Naive thymus-derived CD4-positive, alpha-beta T cell (primary cell): ENCODE data around the gene SHISA3. TPM values are rescaled to one million over a fixed set of nuclear protein-coding genes. Genes with fewer than 3 reads are reported as not detected.

Experiments used
- ATAC-seq: fragments of 150-1000 bp; cut with Tn5 transposase; 2 replicates; pipeline ENCODE4 v1.10.0; 2021; ENCODE audit warnings: mild to moderate bottlenecking, moderate library complexity
- CTCF ChIA-PET: fragments of 350-600 bp; sonication (Branson Sonifier 250); formaldehyde crosslinking; loops from one replicate; lab custom pipeline; 2021; ENCODE audit warnings: antibody characterized with exemption; lab: Charles Lee
- POLR2A ChIA-PET: fragments of 350-600 bp; sonication (Branson Sonifier 250); formaldehyde crosslinking; loops from one replicate; lab custom pipeline; 2021; ENCODE audit warnings: antibody characterized with exemption, inconsistent platforms; lab: Charles Lee
- DNase-seq, 9 donors: peaks; one replicate each; pipeline versions ENCODE4 v3.0.0 to v3.0.0-alpha.2; 2020 to 2022; ENCODE audit warnings: mixed read lengths in 1 of 9
- H3K27ac ChIP-seq: one replicate; pipeline ENCODE4 v1.7.0; 2013; ENCODE audit warnings: mild to moderate bottlenecking, low read depth, low read length, moderate library complexity
- H3K27me3 ChIP-seq, 2 donors: one replicate each; pipeline ENCODE4 v1.7.0; 2013; ENCODE audit warnings: low read length in 2 of 2, mild to moderate bottlenecking in 2 of 2, moderate library complexity in 2 of 2; ENCODE audit not compliant: control insufficient read depth in 2 of 2, insufficient read depth in 2 of 2
- H3K36me3 ChIP-seq, 3 experiments: 1 replicate in 2 of 3; 2 replicates in 1 of 3; pipeline ENCODE4 v1.7.0; 2013; ENCODE audit warnings: low read length in 3 of 3, mild to moderate bottlenecking in 3 of 3, moderate library complexity in 1 of 3; ENCODE audit not compliant: insufficient read depth in 3 of 3, control insufficient read depth in 2 of 3
- H3K4me1 ChIP-seq, 2 donors: one replicate each; pipeline ENCODE4 v1.7.0; 2013; ENCODE audit warnings: low read length in 2 of 2, mild to moderate bottlenecking in 2 of 2, moderate library complexity in 1 of 2; ENCODE audit not compliant: control insufficient read depth in 2 of 2, insufficient read depth in 2 of 2
- H3K4me3 ChIP-seq: 2 replicates; pipeline ENCODE4 v1.7.0; 2013; ENCODE audit warnings: mild to moderate bottlenecking, low read length
- H3K9me3 ChIP-seq, 3 experiments: 1 replicate in 2 of 3; 2 replicates in 1 of 3; pipeline ENCODE4 v1.7.0; 2013; ENCODE audit warnings: low read length in 3 of 3; ENCODE audit not compliant: control insufficient read depth in 2 of 3
- H3K27ac Mint-ChIP-seq, 9 donors: one replicate each; pipeline ENCODE4 v1.8.0; 2020 to 2022; ENCODE audit warnings: mixed read lengths in 9 of 9, mild to moderate bottlenecking in 8 of 9, moderate library complexity in 5 of 9, inconsistent platforms in 2 of 9
- H3K27me3 Mint-ChIP-seq, 5 donors: one replicate each; pipeline ENCODE4 v1.8.0; 2021 to 2022; ENCODE audit warnings: mixed read lengths in 5 of 5, mild to moderate bottlenecking in 1 of 5
- H3K36me3 Mint-ChIP-seq, 5 donors: one replicate each; pipeline ENCODE4 v1.8.0; 2020 to 2022; ENCODE audit warnings: mixed read lengths in 5 of 5, mild to moderate bottlenecking in 3 of 5, inconsistent platforms in 1 of 5
- H3K4me1 Mint-ChIP-seq, 7 donors: one replicate each; pipeline ENCODE4 v1.8.0; 2020 to 2022; ENCODE audit warnings: mixed read lengths in 7 of 7, mild to moderate bottlenecking in 3 of 7, inconsistent platforms in 1 of 7
- H3K4me3 Mint-ChIP-seq, 10 donors: one replicate each; pipeline ENCODE4 v1.8.0; 2020 to 2022; ENCODE audit warnings: mild to moderate bottlenecking in 10 of 10, mixed read lengths in 10 of 10, moderate library complexity in 6 of 10, inconsistent platforms in 2 of 10
- H3K9me3 Mint-ChIP-seq, 11 donors: one replicate each; pipeline ENCODE4 v1.8.0; 2020 to 2022; ENCODE audit warnings: mixed read lengths in 11 of 11, mild to moderate bottlenecking in 4 of 11, inconsistent platforms in 1 of 11, moderate library complexity in 1 of 11
- intact Hi-C, 2 donors: fragments of 100-400 bp; cut with micrococcal nuclease; formaldehyde crosslinking; loops; one replicate each; pipeline ENCODE4 v1.15.1; 2023
- polyA plus RNA-seq, 2 donors: library from polyadenylated mRNA; unstranded; fragments of 300-500 nt; fragmentation: Illumina TruSeq; gene quantifications; one replicate each; pipeline ENCODE4 v1.2.3, GENCODE V29; 2021
- total RNA-seq, 6 experiments: library from RNA in 5 of 6; stranded (reverse) in 5 of 6; gene quantifications; 1 replicate in 5 of 6; 2 replicates in 1 of 6; pipeline ENCODE4 v1.2.3 and lab custom pipeline; 2021 to 2026

Gene SHISA3
- total RNA-seq (under 1 TPM in 1 of 5 experiments, not detected in 4; 0.36 TPM), polyA plus RNA-seq (not detected), total RNA-seq (lab: John Stamatoyannopoulos, UW) (not detected)

GRCh38 chr4:42396752-42397634 lies at the start of gene SHISA3:
SHISA3 (plus strand) TSS chr4:42397488; CDS start chr4:42398057, 569 bp downstream.
- H3K4me1 Mint-ChIP-seq: peaks cover 9 to 36% (median 29%) of the 10 kb centered on the region in 7 donors
- CTCF ChIA-PET: no interaction called here
- peak within 1 kb of the TSS; percentile 43 for H3K4me3 ChIP-seq
- peaks cover 49 to 70% (median 58%) of the 10 kb centered on the region in 5 donors for H3K27me3 Mint-ChIP-seq
- H3K9me3 ChIP-seq: no peaks in the 10 kb centered on the region
- H3K4me3 Mint-ChIP-seq: peak within 1 kb of the TSS; percentile 74 to 89 (median 86)
- no peaks in the 10 kb centered on the region for H3K4me1 ChIP-seq
- peaks cover 3 to 4% of the 10 kb centered on the region in 2 donors for H3K27me3 ChIP-seq
- H3K36me3 ChIP-seq: no peaks in the 10 kb centered on the region
- H3K36me3 Mint-ChIP-seq: peaks cover 0 to 1% (median 0%) of the 10 kb centered on the region in 5 donors
- POLR2A ChIA-PET: no interaction called here
- H3K27ac ChIP-seq: no peak within 1 kb of the TSS
- intact Hi-C loops: loop anchor here in 1 of 2 donors (5.0 to 10.0 kb wide), 2 partner anchors 512 to 650 kb away; partner anchors contain the start of gene PHOX2B
- H3K27ac Mint-ChIP-seq: no peak within 1 kb of the TSS
- no peaks in the 10 kb centered on the region for H3K9me3 Mint-ChIP-seq
- peak; percentile 60 for ATAC-seq
- DNase-seq: no peak

GRCh38 chr4:42348247-42348646 lies 49.0 kb upstream of the SHISA3 start:
- no peaks in the 10 kb centered on the region for H3K9me3 ChIP-seq

GRCh38 chr4:42348692-42349091 lies 48.6 kb upstream of the SHISA3 start:
- peaks cover 0 to 1% (median 0%) of the 10 kb centered on the region in 11 donors for H3K9me3 Mint-ChIP-seq
- ChIA-PET CTCF (no interaction called here), POLR2A (no interaction called here)
- Histone ChIP-seq H3K27ac (no peak overlapping the region), H3K36me3 (no peaks in the 10 kb centered on the region), H3K9me3 (no peaks in the 10 kb centered on the region), H3K27me3 (no peaks in the 10 kb centered on the region), H3K4me1 (no peaks in the 10 kb centered on the region), H3K4me3 (no peak overlapping the region)
- DNase-seq (no peak), ATAC-seq (no peak)
- no peaks in the 10 kb centered on the region for H3K36me3 Mint-ChIP-seq
- peaks cover 0 to 14% (median 7%) of the 10 kb centered on the region in 5 donors for H3K27me3 Mint-ChIP-seq
- H3K4me3 Mint-ChIP-seq: no peak overlapping the region
- no peaks in the 10 kb centered on the region for H3K4me1 Mint-ChIP-seq
- intact Hi-C loops: no loop called here
- no peak overlapping the region for H3K27ac Mint-ChIP-seq

More at GRCh38 chr4:42348247-42348646, 49.0 kb upstream of the SHISA3 start:
- Histone ChIP-seq H3K36me3 (no peaks in the 10 kb centered on the region), H3K27me3 (no peaks in the 10 kb centered on the region), H3K4me1 (no peaks in the 10 kb centered on the region), H3K4me3 (no peak overlapping the region), H3K27ac (no peak overlapping the region)
- peaks cover 0 to 14% (median 7%) of the 10 kb centered on the region in 5 donors for H3K27me3 Mint-ChIP-seq
- intact Hi-C loops: no loop called here
- no peak overlapping the region for H3K27ac Mint-ChIP-seq
- no peak overlapping the region for H3K4me3 Mint-ChIP-seq
- ChIA-PET POLR2A (no interaction called here), CTCF (no interaction called here)
- H3K4me1 Mint-ChIP-seq: no peaks in the 10 kb centered on the region
- ATAC-seq (no peak), DNase-seq (no peak)
- H3K36me3 Mint-ChIP-seq: no peaks in the 10 kb centered on the region
- peaks cover 0 to 1% (median 0%) of the 10 kb centered on the region in 11 donors for H3K9me3 Mint-ChIP-seq

GRCh38 chr4:42350611-42351182 lies 46.6 kb upstream of the SHISA3 start:
- Histone ChIP-seq H3K4me1 (no peaks in the 10 kb centered on the region), H3K27me3 (no peaks in the 10 kb centered on the region), H3K36me3 (no peaks in the 10 kb centered on the region), H3K4me3 (no peak overlapping the region), H3K9me3 (no peaks in the 10 kb centered on the region), H3K27ac (no peak overlapping the region)
- intact Hi-C loops: no loop called here
- peaks cover 17 to 31% (median 22%) of the 10 kb centered on the region in 5 donors for H3K27me3 Mint-ChIP-seq
- no peaks in the 10 kb centered on the region for H3K36me3 Mint-ChIP-seq
- peaks cover 0 to 1% (median 0%) of the 10 kb centered on the region in 11 donors for H3K9me3 Mint-ChIP-seq
- no peak overlapping the region for H3K27ac Mint-ChIP-seq
- ATAC-seq (no peak), DNase-seq (no peak)
- H3K4me1 Mint-ChIP-seq: no peaks in the 10 kb centered on the region
- CTCF ChIA-PET: no interaction called here
- POLR2A ChIA-PET: no interaction called here
- no peak overlapping the region for H3K4me3 Mint-ChIP-seq

GRCh38 chr4:42352049-42352448 lies 45.2 kb upstream of the SHISA3 start:
- DNase-seq: no peak
- H3K27me3 Mint-ChIP-seq: peaks cover 28 to 45% (median 31%) of the 10 kb centered on the region in 5 donors

GRCh38 chr4:42357325-42357724 lies 40.0 kb upstream of the SHISA3 start:
- Histone ChIP-seq H3K27me3 (no peaks in the 10 kb centered on the region), H3K36me3 (no peaks in the 10 kb centered on the region), H3K9me3 (no peaks in the 10 kb centered on the region), H3K27ac (no peak overlapping the region), H3K4me1 (no peaks in the 10 kb centered on the region), H3K4me3 (no peak overlapping the region)
- Mint-ChIP-seq H3K4me3 (no peak overlapping the region), H3K27me3 (peaks cover 45 to 63% (median 53%) of the 10 kb centered on the region in 5 donors), H3K27ac (no peak overlapping the region), H3K4me1 (peaks cover 0 to 7% (median 0%) of the 10 kb centered on the region in 7 donors), H3K9me3 (peaks cover 0 to 3% (median 0%) of the 10 kb centered on the region in 11 donors), H3K36me3 (no peaks in the 10 kb centered on the region)
- ATAC-seq (no peak), DNase-seq (no peak)
- ChIA-PET POLR2A (no interaction called here), CTCF (no interaction called here)
- intact Hi-C loops: no loop called here

More at GRCh38 chr4:42352049-42352448, 45.2 kb upstream of the SHISA3 start:
- H3K4me3 ChIP-seq: no peak overlapping the region
- no peak overlapping the region for H3K27ac Mint-ChIP-seq
- peaks cover 0 to 3% (median 0%) of the 10 kb centered on the region in 11 donors for H3K9me3 Mint-ChIP-seq
- no peak overlapping the region for H3K4me3 Mint-ChIP-seq
- intact Hi-C loops: no loop called here
- H3K36me3 Mint-ChIP-seq: no peaks in the 10 kb centered on the region
- no peaks in the 10 kb centered on the region for H3K36me3 ChIP-seq
- ATAC-seq: no peak
- no peaks in the 10 kb centered on the region for H3K27me3 ChIP-seq
- CTCF ChIA-PET: no interaction called here
- H3K4me1 Mint-ChIP-seq: peaks cover 0 to 2% (median 0%) of the 10 kb centered on the region in 7 donors
- no peak overlapping the region for H3K27ac ChIP-seq
- POLR2A ChIA-PET: no interaction called here
- no peaks in the 10 kb centered on the region for H3K4me1 ChIP-seq
- H3K9me3 ChIP-seq: no peaks in the 10 kb centered on the region
